Measurements from ENCODE around the gene PLA2G12B.

DNA sequence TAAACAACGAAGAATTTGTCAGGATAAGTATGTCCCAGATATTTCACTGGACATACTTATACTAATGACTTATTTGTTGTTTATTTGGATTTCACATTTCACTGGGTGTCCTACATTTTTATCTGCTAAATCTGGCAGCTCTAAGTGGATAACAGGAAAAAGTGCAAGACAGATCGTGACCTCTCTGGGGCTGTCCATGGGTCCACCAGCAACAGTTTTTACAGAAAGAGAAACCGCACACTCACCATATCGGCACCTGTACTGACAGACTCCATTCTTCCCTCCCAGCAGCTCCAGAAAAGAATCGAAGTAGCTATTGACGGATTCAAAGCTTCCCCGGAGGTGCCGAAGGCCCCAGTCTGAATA, 393 bp downstream of the PLA2G12B start:
- TF ChIP-seq, protein P1, sequence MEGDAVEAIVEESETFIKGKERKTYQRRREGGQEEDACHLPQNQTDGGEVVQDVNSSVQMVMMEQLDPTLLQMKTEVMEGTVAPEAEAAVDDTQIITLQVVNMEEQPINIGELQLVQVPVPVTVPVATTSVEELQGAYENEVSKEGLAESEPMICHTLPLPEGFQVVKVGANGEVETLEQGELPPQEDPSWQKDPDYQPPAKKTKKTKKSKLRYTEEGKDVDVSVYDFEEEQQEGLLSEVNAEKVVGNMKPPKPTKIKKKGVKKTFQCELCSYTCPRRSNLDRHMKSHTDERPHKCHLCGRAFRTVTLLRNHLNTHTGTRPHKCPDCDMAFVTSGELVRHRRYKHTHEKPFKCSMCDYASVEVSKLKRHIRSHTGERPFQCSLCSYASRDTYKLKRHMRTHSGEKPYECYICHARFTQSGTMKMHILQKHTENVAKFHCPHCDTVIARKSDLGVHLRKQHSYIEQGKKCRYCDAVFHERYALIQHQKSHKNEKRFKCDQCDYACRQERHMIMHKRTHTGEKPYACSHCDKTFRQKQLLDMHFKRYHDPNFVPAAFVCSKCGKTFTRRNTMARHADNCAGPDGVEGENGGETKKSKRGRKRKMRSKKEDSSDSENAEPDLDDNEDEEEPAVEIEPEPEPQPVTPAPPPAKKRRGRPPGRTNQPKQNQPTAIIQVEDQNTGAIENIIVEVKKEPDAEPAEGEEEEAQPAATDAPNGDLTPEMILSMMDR (IDR thresholded peaks at IDR 0.05; ENCODE audit: insufficient read depth, low read length), result no peak
- TF ChIP-seq POLR2AphosphoS5 (IDR thresholded peaks at IDR 0.05; ENCODE audit: low read depth), result no peak

Data from HL-60 (cell line).